ENCODE data around the gene PRRX1.

PRRX1 gene

GRCh38 chr1:170765279-170765678 is 101.3 kb downstream of the PRRX1 start (continued):
- TF ChIP-seq, protein P1, sequence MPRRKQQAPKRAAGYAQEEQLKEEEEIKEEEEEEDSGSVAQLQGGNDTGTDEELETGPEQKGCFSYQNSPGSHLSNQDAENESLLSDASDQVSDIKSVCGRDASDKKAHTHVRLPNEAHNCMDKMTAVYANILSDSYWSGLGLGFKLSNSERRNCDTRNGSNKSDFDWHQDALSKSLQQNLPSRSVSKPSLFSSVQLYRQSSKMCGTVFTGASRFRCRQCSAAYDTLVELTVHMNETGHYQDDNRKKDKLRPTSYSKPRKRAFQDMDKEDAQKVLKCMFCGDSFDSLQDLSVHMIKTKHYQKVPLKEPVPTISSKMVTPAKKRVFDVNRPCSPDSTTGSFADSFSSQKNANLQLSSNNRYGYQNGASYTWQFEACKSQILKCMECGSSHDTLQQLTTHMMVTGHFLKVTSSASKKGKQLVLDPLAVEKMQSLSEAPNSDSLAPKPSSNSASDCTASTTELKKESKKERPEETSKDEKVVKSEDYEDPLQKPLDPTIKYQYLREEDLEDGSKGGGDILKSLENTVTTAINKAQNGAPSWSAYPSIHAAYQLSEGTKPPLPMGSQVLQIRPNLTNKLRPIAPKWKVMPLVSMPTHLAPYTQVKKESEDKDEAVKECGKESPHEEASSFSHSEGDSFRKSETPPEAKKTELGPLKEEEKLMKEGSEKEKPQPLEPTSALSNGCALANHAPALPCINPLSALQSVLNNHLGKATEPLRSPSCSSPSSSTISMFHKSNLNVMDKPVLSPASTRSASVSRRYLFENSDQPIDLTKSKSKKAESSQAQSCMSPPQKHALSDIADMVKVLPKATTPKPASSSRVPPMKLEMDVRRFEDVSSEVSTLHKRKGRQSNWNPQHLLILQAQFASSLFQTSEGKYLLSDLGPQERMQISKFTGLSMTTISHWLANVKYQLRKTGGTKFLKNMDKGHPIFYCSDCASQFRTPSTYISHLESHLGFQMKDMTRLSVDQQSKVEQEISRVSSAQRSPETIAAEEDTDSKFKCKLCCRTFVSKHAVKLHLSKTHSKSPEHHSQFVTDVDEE (CRISPR knock-in tag; IDR thresholded peaks at IDR 0.05): no peak
- no peak for TF ChIP-seq ZNF565 (CRISPR knock-in tag; conservative IDR thresholded peaks at IDR 0.05; ENCODE audit: low read depth)
- TF ChIP-seq ARNTL (CRISPR knock-in tag; IDR thresholded peaks at IDR 0.05; ENCODE audit: borderline replicate concordance, low read depth): no peak
- no peak for TF ChIP-seq ZNF70 (CRISPR knock-in tag; IDR thresholded peaks at IDR 0.05)
- TF ChIP-seq CSDC2 (CRISPR knock-in tag; IDR thresholded peaks at IDR 0.05): no peak
- TF ChIP-seq, protein P2, sequence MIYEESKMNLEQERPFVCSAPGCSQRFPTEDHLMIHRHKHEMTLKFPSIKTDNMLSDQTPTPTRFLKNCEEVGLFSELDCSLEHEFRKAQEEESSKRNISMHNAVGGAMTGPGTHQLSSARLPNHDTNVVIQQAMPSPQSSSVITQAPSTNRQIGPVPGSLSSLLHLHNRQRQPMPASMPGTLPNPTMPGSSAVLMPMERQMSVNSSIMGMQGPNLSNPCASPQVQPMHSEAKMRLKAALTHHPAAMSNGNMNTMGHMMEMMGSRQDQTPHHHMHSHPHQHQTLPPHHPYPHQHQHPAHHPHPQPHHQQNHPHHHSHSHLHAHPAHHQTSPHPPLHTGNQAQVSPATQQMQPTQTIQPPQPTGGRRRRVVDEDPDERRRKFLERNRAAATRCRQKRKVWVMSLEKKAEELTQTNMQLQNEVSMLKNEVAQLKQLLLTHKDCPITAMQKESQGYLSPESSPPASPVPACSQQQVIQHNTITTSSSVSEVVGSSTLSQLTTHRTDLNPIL (CRISPR knock-in tag; IDR thresholded peaks at IDR 0.05; ENCODE audit: low read depth): no peak
- no peak for TF ChIP-seq TOX (CRISPR knock-in tag; IDR thresholded peaks at IDR 0.05; ENCODE audit: borderline replicate concordance)
- TF ChIP-seq RARB (CRISPR knock-in tag; IDR thresholded peaks at IDR 0.05): no peak
- TF ChIP-seq ESRRG (CRISPR knock-in tag; IDR thresholded peaks at IDR 0.05): no peak
- TF ChIP-seq ZFP30 (CRISPR knock-in tag; IDR thresholded peaks at IDR 0.05): no peak
- no peak for TF ChIP-seq GLIS3 (CRISPR knock-in tag; IDR thresholded peaks at IDR 0.05)
- no peak for TF ChIP-seq OSR1 (CRISPR knock-in tag; IDR thresholded peaks at IDR 0.05)

- ATAC-seq: peak; percentile 97
- no peak for TF ChIP-seq GLIS3 (CRISPR knock-in tag; IDR thresholded peaks at IDR 0.05)
- TF ChIP-seq, protein P2 (CRISPR knock-in tag; IDR thresholded peaks at IDR 0.05; ENCODE audit: low read depth): no peak
- no peak for TF ChIP-seq ESRRG (CRISPR knock-in tag; IDR thresholded peaks at IDR 0.05)
- no peak for TF ChIP-seq ZNF8 (CRISPR knock-in tag; IDR thresholded peaks at IDR 0.05)
- no peak for TF ChIP-seq OSR1 (CRISPR knock-in tag; IDR thresholded peaks at IDR 0.05)
- TF ChIP-seq BACH2 (CRISPR knock-in tag; IDR thresholded peaks at IDR 0.05; ENCODE audit: borderline replicate concordance): no peak
- no peak for TF ChIP-seq CSRNP3 (CRISPR knock-in tag; IDR thresholded peaks at IDR 0.05)
- no peak for TF ChIP-seq ZNF70 (CRISPR knock-in tag; IDR thresholded peaks at IDR 0.05)
- TF ChIP-seq, protein P1 (CRISPR knock-in tag; IDR thresholded peaks at IDR 0.05): no peak
- no peak for TF ChIP-seq ARNTL (CRISPR knock-in tag; IDR thresholded peaks at IDR 0.05; ENCODE audit: borderline replicate concordance, low read depth)
- TF ChIP-seq ZFP3 (CRISPR knock-in tag; IDR thresholded peaks at IDR 0.05): no peak
- TF ChIP-seq ZNF565 (CRISPR knock-in tag; conservative IDR thresholded peaks at IDR 0.05; ENCODE audit: low read depth): no peak
These were observed 101.9 kb downstream of the PRRX1 start for GRCh38 chr1:170765712-170766330.

GRCh38 chr1:170768929-170769328 is 105.0 kb downstream of the PRRX1 start:
- ATAC-seq: peak; percentile 43
- TF ChIP-seq PATZ1 (CRISPR knock-in tag; IDR thresholded peaks at IDR 0.05; ENCODE audit: borderline replicate concordance): no peak
- TF ChIP-seq TCF4 (CRISPR knock-in tag; IDR thresholded peaks at IDR 0.05; ENCODE audit: borderline replicate concordance): no peak
- no peak for TF ChIP-seq PPARA (CRISPR knock-in tag; IDR thresholded peaks at IDR 0.05; ENCODE audit: borderline replicate concordance)
- no peak for TF ChIP-seq RARB (CRISPR knock-in tag; IDR thresholded peaks at IDR 0.05)
